Activated CD4-positive, alpha-beta T cell treated with anti-CD3 and anti-CD28 coated beads for 48 hours (primary cell): ENCODE measurements around the gene USP46.

Source experiments
- DNase-seq: peaks from one replicate; pipeline ENCODE4 v3.0.0-alpha.2; 2020

USP46 gene

GRCh38 chr4:52568351-52568750 lies 90.8 kb downstream of the USP46 start:
- DNase-seq: no peak

- DNase-seq: no peak
Measured at GRCh38 chr4:52566136-52567031, 92.7 kb downstream of the USP46 start.

- DNase-seq: no peak
Measured at GRCh38 chr4:52560844-52561280, 98.2 kb downstream of the USP46 start.

GRCh38 chr4:52555356-52555716 lies 103.8 kb downstream of the USP46 start:
- no peak for DNase-seq

GRCh38 chr4:52554612-52555355 lies 104.3 kb downstream of the USP46 start:
- DNase-seq: no peak

GRCh38 chr4:52552778-52553177 lies 106.3 kb downstream of the USP46 start:
- no peak for DNase-seq

GRCh38 chr4:52551487-52551886 lies 107.6 kb downstream of the USP46 start:
- DNase-seq: no peak

GRCh38 chr4:52550186-52550585 lies 108.9 kb downstream of the USP46 start:
- DNase-seq: no peak

GRCh38 chr4:52548818-52549570 lies 110.1 kb downstream of the USP46 start:
- DNase-seq: no peak

- DNase-seq: no peak
Measured at GRCh38 chr4:52546449-52546848, 112.7 kb downstream of the USP46 start.

GRCh38 chr4:52545099-52546069 lies 113.7 kb downstream of the USP46 start:
- DNase-seq: peak; percentile 66
